ENCODE results near the gene E2F4. TPM values are rescaled to one million over a fixed set of nuclear protein-coding genes. Genes with fewer than 3 reads are reported as not detected.

Gene E2F4
- total and polyA plus RNA-seq, 2 of the 13 experiments (the other 11 are each of a cell fraction or from before 2014, with no cell fraction given), result 84.8 to 91.2 TPM

DNA sequence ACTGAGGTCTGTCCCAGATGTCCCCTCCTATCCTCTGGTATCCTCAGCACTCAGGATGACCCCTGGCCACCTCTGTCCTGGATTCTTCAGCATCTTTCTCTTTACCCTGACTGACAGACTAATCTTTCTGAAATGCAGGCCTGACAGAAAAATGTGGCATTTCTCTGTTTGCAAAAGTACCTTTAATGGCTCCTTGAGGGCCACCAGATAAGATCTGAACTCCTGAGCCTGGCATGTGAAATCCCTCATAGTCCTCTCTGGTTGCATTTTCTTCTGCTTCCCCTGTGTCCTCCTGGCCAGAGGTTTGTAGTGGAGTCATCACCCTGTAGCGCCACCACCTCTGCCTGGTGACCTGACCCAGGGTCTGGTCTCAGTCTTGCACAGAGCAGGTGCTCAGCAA is 4.9 kb downstream of the E2F4 start:
- no TSS peak for BruUV-seq (replicated peaks)
- ATAC-seq, result no peak
- ChIA-PET POLR2A (no interaction called here), CTCF (ENCODE audit: low intra/inter-chr PET ratio, low total read pairs) (no interaction called here)
- peaks cover 0 to 6% of the 10 kb centered on the region in 2 experiments; a peak in 1 of 5 replicates for H3K27me3 ChIP-seq (ENCODE audit: control insufficient read depth in 1 of 2, insufficient read depth in 2 of 2, low read length in 2 of 2)
- H3K4me1 ChIP-seq (ENCODE audit: insufficient read depth, low read length), result peaks cover 16% of the 10 kb centered on the region
- intact Hi-C loops (cut with micrococcal nuclease; ENCODE audit: unreplicated experiment) (no loop called here), in situ Hi-C loops (cut with HindIII; ENCODE audit: extremely low pct_ligation_motif_present, low pct_unique_long_range_greater_than_20kb) (no loop called here)
- TF ChIP-seq CEBPG (CRISPR knock-in tag; IDR thresholded peaks at IDR 0.05) (no peak), ZNF275 (CRISPR knock-in tag; IDR thresholded peaks at IDR 0.05; ENCODE audit: borderline replicate concordance) (no peak), STAG1 (CRISPR knock-in tag; IDR thresholded peaks at IDR 0.05) (no peak), SNRNP70 (IDR thresholded peaks at IDR 0.05; ENCODE audit: low read depth, low read length) (no peak)
- WGBS (ENCODE audit: low lambda C conversion rate), result 95% methylated on average over 1 of the region's 1 CpG
- H3K9me3 ChIP-seq (ENCODE audit: low read length), result no peaks in the 10 kb centered on the region
- H2AFZ ChIP-seq (ENCODE audit: low read length), result no peak overlapping the region
- no peaks in the 10 kb centered on the region; the same call in 1 of the 2 replicates for H4K20me1 ChIP-seq (ENCODE audit: insufficient read depth, low read length)
- FAIRE-seq, result no peak
- DNase-seq (ENCODE audit: low spot score), result no peak
- H3K36me3 ChIP-seq (replicated peaks in 1 of 2; ENCODE audit: control insufficient read depth in 1 of 2, insufficient read depth in 2 of 2, low read length in 2 of 2), result peaks cover 44 to 69% of the 10 kb centered on the region in 2 experiments
- no peak overlapping the region for H3K27ac ChIP-seq (ENCODE audit: extremely low read length, insufficient read depth, low read length)
- peaks cover 21% of the 10 kb centered on the region for H3K79me2 ChIP-seq (ENCODE audit: insufficient read depth, low read length)
- H3K9ac ChIP-seq (ENCODE audit: insufficient read depth, low read depth, low read length), result no peak overlapping the region
- no peak overlapping the region for H3K4me2 ChIP-seq (ENCODE audit: low read depth, low read length)
- no peak overlapping the region for H3K4me3 ChIP-seq (replicated peaks in 1 of 3; ENCODE audit: insufficient read depth in 1 of 3, low read depth in 2 of 3, low read length in 3 of 3)

- ATAC-seq, result no peak
- H2AFZ ChIP-seq (ENCODE audit: low read length), result no peak overlapping the region
- no TSS peak for BruUV-seq (replicated peaks)
- CTCF ChIA-PET (ENCODE audit: low intra/inter-chr PET ratio, low total read pairs), result no interaction called here
- H3K4me3 ChIP-seq (replicated peaks in 1 of 3; ENCODE audit: insufficient read depth in 1 of 3, low read depth in 2 of 3, low read length in 3 of 3), result no peak overlapping the region
- WGBS (ENCODE audit: low lambda C conversion rate), result 88% methylated on average over 6 of the region's 6 CpGs
- DNase-seq (ENCODE audit: low spot score), result no peak
- H3K36me3 ChIP-seq (replicated peaks in 1 of 2; ENCODE audit: control insufficient read depth in 1 of 2, insufficient read depth in 2 of 2, low read length in 2 of 2), result peaks cover 50 to 77% of the 10 kb centered on the region in 2 experiments
- FAIRE-seq, result no peak
- POLR2A ChIA-PET, result interaction anchor here (0.9 to 1.8 kb wide), 6 partner anchors 8 to 50 kb away, joined by 3 to 7 read pairs (median 5); partner anchors contain the start of genes FHOD1, NOL3 and TMEM208
- no peaks in the 10 kb centered on the region; the same call in 1 of the 2 replicates for H4K20me1 ChIP-seq (ENCODE audit: insufficient read depth, low read length)
- in situ Hi-C loops (cut with HindIII; ENCODE audit: extremely low pct_ligation_motif_present, low pct_unique_long_range_greater_than_20kb), result no loop called here
- peaks cover 14% of the 10 kb centered on the region for H3K79me2 ChIP-seq (ENCODE audit: insufficient read depth, low read length)
- H3K27ac ChIP-seq (ENCODE audit: extremely low read length, insufficient read depth, low read length), result peak overlapping the region; percentile 4
- no peak overlapping the region for H3K9ac ChIP-seq (ENCODE audit: insufficient read depth, low read depth, low read length)
- H3K9me3 ChIP-seq (ENCODE audit: low read length), result no peaks in the 10 kb centered on the region
- peaks cover 0 to 2% of the 10 kb centered on the region in 2 experiments; a peak in 1 of 5 replicates for H3K27me3 ChIP-seq (ENCODE audit: control insufficient read depth in 1 of 2, insufficient read depth in 2 of 2, low read length in 2 of 2)
- intact Hi-C loops (cut with micrococcal nuclease; ENCODE audit: unreplicated experiment), result no loop called here
- no peak overlapping the region for H3K4me2 ChIP-seq (ENCODE audit: low read depth, low read length)
- peaks cover 16% of the 10 kb centered on the region for H3K4me1 ChIP-seq (ENCODE audit: insufficient read depth, low read length)
- TF ChIP-seq, protein P1, sequence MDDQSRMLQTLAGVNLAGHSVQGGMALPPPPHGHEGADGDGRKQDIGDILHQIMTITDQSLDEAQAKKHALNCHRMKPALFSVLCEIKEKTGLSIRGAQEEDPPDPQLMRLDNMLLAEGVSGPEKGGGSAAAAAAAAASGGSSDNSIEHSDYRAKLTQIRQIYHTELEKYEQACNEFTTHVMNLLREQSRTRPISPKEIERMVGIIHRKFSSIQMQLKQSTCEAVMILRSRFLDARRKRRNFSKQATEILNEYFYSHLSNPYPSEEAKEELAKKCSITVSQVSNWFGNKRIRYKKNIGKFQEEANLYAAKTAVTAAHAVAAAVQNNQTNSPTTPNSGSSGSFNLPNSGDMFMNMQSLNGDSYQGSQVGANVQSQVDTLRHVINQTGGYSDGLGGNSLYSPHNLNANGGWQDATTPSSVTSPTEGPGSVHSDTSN (CRISPR knock-in tag; IDR thresholded peaks at IDR 0.05; ENCODE audit: borderline replicate concordance), result no peak
- TF ChIP-seq ZBTB46 (CRISPR knock-in tag; IDR thresholded peaks at IDR 0.05; ENCODE audit: borderline replicate concordance), result no peak
- TF ChIP-seq IKZF5 (CRISPR knock-in tag; IDR thresholded peaks at IDR 0.05), result no peak
- no peak for TF ChIP-seq MED1 (CRISPR knock-in tag; IDR thresholded peaks at IDR 0.05)
Observed at GRCh38 chr16:67197704-67198103, 5.7 kb downstream of the E2F4 start.
